ENCODE measurements around the gene RAMAC.
"Not testable (repeated sequence)": the region's sequence is repeated elsewhere in the genome, so short reads cannot be mapped to it uniquely, and the experiment has no call there.

Gene RAMAC

DNA sequence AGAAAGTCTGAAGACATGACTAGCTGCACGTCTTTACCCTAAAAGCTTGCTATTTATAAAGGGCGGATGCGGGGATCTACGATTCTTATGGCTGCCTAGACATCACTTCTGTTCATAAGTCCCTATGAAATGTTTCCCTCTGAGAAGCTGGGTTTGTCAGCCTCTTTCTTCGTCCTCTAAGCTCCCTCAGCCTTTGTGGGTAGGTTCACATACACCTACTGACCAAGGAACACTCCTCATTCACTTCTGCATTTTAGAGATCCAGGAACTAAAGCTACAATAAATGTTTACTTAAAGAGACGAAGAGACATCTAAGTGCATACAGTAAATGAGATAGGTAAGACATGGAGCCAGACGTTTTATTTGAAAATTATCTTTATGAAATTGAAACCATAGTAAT, 16.7 kb upstream of the RAMAC start:
- DNase-seq: no peak

DNA sequence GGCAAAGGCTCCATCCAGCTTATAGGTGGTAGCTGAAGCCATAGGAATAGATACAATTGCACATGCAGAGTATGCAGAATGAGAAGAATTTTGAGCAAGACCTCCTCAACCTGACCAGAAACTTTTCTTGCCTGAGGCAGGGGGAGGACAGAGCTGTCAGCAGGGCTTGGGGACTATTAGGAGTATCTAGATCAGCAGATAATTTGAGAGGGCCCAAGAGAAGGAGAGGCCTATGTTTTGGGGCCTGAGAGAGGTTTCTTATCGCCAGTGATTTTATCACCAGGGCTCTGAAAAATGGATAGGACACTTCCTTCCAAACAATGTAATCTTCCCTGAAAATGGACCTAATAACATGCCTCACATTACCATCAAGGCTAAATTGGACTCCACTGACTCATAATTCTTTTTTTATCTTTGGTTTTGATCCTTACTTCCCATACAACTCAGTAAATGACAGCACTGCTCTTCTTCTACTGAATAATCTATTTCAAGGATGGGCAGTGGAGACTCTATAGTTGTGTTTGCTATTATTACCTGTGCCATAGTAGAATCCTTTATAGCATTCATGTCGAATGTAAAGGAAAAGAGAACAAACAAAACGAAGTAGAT, 15.8 kb upstream of the RAMAC start:
- no peak for DNase-seq

DNA sequence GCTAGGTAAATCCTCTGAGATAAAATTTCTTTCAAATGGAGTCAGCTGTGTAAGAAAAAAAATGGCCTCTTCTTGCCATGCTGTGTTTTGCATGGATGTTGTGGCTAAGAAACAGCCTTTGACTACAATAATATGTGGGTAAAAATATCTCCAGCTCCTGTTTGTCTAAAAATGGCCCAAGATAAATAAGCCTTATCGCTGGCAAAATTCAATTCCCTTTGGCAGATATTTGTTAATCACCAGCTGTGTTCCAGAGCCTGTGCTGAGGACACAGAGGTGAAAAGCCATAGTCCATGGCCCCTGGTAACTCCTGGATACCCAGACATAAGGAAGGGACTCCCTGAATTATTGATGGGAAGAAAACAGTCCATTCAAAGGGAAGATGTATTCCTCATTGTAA, 15.3 kb upstream of the RAMAC start:
- DNase-seq: no peak

DNA sequence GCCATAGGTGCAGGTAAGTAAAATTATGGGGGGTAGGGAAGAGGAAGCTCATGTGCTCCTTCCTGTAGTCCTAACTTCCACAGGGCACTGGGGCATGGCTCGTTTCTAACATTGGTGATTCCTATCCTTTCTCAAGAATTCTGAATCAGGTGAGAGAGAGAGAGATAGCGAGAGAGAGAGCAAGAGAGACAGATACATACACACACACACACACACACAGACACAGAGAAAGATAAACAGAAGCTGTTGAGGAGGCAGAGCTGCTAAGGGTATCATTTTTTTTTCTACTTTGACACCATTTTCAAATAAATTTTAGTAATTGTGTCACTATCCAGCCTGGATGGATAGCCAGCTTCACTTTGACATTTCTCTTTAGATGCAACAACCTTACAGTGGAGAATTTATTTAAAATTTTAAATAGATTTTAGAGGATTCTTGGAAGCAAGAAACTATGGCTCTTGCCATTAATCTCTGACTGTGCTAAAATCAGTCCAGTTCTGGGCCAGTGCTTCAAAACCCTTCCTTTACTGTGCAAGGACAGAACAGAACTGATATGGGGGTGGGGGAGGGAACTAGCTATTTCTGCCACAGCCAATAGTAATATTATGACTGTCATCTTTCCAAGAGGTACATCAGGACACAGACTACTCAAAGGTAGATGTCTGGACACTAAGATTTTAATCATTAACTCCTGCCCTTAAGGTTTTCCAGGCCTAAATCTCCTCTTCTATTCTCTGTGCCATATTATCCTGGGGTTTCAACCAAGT, 14.6 kb upstream of the RAMAC start:
- DNase-seq: no peak

DNA sequence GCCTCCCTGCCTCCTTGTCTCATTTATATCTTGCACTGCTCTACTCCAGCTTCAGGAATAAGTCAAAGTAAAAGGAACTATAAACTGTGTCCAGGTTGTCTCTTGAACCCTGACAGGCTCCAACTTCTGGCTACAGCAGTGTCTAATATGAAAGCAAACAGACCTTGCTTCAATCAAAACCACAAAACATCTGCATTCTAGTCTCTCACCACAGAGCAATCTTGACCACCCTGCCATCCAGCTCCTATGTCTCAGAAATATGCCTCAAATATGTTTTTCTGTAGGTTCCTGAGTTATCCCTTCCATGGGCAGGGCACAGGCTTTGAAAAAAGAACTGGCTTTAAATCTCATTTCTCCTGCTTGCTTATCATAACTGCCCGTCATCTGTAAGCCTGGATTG, 13.0 kb upstream of the RAMAC start:
- DNase-seq: no peak

DNA sequence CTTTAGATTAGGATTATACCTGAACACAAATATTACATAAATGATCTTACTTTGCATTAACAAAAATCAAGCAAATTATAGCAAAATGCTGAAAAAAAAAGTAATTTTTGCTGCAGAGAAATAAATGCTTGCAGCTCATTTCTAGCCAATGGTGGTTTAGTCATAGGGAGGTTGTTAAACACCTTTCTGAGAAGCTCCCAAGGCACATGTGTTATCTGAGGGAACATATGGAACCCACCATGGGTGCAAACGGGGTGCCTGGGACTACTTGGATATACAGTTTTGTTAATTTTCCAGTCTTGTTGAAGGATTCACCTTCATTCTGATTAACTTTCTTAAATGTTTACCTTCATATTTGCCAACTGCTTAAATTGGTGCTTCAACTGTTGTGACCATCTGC, 8.9 kb upstream of the RAMAC start:
- no peak for DNase-seq

DNA sequence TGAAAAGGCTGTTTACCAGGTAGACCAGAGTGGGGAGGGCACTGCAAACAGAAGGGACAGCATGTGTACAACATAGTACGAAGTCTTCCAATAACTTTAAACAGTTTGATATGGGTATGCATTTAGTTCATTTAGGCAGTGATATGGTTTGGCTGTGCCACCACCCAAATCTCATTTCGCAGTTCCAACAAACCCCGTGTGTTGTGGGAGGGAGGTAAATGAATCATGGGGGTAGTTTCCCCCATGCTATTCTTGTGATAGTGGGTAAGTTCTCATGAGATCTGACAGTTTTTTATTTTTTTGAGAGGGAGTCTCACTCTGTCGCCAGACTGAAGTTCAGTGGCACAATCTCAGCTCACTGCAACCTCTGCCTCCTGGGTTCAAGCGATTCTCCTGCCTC, 7.6 kb upstream of the RAMAC start:
- DNase-seq: no peak

DNA sequence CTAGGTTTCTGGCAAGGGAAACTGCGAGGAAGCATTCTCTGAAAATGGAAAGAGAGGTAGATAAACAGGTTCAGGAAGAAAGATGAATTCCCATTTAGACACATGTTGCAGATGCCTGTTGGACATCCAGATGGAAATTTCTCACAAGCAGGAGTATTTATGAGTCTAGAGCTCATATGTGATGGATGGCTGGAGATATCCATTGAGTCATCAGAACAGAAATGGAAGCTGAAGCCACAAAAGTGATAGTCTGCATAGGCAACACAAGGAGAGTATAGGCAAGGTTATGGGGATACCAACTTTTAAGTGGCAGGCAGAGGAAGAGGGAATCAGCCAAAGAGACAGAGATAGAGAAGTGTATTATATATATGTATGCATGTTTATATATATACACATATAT, 6.3 kb upstream of the RAMAC start:
- DNase-seq: no peak

DNA sequence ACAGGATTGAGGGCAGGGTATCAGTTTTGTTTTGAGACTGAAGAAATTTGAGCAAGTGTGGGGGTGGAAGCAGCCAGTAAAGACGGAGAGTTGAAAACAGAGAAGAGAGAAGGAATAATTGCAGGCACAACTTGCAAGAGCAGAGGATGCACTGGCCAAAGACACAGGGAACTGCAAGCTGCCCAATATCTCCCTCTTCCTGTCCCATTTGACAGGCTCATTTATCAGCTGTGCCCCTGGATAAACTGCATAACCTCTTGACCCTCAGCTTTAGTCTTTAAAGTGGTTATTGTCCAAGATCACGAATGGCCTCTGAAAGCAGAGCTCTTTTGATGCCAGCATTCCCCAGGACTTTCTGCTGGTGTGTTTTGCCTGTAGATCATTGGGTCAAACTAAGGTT, 5.0 kb upstream of the RAMAC start:
- no peak for DNase-seq

DNA sequence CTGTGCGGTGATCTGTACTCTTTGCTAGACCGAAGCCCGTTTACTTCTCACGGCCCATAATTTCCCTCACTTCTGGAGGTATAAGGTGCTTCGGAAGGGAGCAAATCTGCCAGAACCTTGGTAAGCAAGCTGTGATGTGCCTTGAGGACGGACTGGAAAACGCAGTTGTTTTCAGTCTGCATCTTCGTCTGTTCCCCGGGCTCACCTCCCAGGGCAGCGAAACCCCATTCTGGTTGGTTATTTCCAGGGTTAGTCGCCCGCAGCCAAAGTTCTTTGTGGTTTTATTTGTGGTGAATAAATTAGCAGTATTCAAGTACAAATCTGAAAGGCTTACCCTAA, 401 bp downstream of the RAMAC start:
- no peak for DNase-seq

DNA sequence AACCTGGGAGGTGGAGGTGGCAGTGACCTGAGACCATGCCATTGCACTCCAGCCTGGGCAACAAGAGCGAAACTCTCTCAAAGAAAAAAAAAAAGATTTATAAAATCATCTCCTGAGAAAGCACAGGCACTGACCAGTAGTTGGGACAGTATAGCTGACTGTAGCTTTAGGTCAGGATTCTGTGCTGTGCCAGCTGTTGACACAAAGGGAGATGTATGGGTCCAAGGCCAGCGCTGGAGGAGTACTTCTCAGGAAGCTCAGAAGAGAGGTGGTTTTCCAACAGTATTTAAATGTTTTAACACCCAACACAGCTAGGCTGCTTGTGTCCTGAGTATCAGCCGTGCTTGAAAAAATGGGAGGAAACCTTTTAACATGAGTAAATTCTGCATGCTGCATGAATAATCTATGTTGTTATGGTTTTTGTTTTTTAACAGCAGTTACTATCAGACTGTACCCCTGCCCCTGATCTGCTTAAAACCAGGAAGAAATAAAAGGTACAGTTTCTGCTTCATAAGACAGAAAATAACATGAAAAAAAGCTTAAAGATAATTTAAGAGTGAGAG, 6.5 kb downstream of the RAMAC start:
- no peak for DNase-seq

DNA sequence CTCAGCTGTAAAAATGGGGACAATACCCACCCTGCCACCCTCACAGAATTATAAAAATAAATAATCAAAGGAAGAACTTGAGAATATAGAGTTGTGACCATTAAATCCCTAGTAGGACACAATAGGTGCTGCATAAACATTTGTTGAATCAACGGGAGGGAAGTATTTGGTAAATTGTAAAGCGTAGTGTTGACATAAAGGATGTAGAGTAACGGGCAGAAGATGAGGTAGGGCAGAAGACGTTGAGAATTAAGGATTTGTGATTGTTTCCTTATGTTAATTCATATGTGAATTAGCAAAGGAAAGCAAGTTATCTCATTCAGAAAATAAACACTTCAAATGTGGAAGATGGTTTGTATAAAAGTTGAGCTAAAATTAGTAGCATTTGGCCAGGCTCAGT, 7.1 kb downstream of the RAMAC start:
- no peak for DNase-seq

DNA sequence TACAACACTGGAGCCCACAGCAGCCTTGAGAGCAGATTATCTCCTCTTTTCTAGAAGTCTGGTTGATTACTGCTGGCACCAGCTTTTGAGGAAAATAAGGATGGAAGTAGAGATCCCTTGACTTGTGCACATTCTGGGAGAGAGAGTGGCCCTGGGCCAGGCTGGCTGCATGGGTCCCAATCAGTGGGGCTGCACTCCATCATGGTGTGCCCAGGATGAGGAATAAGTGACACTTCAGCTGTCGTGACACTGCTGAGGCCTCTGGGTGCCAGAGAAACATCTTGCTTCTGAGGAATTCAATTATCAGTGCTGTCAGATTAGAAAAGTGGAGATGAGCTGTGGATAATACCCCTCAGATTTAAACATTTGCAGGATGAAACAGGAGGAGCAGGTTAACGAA, 9.1 kb downstream of the RAMAC start:
- DNase-seq: no peak

DNA sequence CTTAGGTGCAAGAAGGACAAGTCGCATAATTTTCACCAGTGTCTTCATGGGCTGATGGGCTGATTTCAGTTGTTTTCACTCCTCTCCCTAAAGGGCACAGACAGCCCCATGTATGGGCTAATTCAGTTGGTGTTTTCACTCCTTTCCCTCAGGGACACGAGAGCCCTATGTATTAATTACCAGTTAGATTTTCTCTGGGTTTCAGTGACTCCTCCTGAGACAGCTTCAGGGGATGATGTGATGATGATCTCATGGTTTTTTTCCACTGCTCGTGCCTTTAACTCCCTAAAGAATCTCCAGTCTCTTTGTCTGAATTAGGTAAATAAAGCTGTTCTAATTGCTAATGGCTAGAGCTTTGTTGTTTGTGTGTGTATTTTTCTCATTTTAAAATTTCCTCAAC, 9.9 kb downstream of the RAMAC start:
- DNase-seq: no peak

DNA sequence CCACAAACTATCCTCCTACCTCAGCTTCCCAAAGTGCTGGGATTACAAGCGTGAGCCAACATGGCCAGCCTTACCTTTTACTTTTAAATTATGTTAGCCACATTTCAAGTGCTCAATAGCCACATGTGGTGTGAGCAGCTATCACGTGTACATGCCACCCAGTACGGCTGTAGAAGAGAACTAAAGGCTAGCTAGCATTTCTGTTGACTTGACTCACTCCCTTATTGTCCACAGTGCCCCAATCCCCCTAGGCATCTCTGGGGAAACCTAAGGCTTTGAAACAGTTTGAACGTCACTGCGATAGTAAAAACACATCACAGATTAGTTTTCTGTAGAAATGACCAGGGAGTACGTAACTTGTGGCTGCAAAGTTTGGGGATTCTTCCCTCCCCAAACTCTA, 13.4 kb downstream of the RAMAC start:
- DNase-seq: no peak

DNA sequence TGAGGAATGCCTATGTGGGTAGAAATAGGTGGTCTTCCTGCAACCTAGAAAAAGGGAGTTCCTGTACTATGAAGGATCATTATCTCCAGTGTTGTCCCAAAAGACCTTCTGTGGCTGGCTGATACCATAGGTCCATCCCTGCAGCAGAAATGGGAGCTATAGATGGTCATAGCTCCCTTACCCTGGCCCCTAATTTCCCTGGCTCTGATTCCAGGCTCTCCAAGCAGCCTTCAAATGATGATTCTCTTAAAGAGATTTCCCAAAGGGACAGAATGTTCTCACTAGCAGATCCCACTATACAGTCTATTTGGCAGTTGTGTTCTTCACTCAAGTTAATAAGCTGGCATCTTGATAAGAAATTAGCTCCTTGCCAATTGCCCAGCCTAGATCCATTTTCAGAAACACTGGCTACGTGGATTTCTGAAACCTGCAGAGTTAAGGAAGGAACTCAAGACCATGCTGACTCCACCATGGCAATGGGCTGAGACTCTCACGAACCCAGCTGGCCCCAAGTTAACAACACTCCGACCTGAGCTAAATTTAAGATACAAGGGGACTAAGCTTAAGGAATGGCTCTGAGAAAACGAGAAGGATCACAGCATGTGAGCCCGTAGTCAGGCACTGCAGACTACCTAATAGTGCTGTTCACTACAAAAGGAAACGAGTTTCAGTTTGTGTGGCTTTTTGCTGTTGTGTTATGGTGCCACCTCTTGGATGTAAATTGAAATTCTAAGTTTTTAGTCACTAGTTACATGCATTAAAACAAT, 14.1 kb downstream of the RAMAC start:
- DNase-seq: no peak

DNA sequence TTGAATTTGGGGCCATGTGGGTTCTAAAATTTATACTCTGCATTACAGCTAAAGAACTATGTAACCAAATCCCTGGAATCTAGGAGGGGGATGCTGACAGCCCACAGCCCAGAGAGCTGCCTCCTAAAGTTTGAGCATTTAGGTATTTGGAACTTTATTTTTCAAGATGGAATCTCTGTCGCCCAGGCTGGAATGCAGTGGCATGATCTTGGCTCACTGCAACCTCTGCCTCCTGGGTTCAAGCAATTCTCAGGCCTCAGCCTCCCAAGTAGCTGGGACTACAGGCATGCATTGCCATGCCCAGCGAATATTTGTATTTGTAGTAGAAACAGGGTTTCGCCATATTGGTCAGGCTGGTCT, 14.6 kb downstream of the RAMAC start:
- not testable (repeated sequence) for DNase-seq

DNA sequence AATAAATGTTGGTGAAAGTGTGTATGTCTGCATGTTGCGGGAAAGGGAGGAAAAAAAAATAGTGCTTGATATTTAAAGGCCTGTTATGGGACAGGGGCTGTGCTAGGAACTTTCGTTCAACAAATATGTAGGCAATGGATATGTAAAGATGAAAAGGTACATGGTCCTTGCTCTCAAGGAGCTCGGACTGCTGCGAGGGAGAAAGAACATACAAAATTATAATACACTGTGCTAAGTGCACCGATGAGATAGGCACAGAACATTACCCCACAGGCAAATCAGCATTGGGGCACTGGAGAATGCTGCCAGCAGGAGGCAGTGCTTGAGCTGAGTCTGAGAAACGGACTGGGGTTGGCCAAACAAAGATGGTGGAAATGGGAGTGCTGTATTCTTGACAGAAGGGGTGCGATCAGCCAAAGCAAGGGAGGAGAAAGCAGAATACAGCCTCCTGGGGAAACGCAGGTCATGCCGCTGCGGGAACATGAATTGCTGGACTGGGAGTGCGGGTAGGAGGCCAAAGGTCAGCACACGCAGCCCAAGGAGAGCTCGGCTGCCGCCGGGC, 24.8 kb downstream of the RAMAC start:
- DNase-seq: peak; percentile 6

DNA sequence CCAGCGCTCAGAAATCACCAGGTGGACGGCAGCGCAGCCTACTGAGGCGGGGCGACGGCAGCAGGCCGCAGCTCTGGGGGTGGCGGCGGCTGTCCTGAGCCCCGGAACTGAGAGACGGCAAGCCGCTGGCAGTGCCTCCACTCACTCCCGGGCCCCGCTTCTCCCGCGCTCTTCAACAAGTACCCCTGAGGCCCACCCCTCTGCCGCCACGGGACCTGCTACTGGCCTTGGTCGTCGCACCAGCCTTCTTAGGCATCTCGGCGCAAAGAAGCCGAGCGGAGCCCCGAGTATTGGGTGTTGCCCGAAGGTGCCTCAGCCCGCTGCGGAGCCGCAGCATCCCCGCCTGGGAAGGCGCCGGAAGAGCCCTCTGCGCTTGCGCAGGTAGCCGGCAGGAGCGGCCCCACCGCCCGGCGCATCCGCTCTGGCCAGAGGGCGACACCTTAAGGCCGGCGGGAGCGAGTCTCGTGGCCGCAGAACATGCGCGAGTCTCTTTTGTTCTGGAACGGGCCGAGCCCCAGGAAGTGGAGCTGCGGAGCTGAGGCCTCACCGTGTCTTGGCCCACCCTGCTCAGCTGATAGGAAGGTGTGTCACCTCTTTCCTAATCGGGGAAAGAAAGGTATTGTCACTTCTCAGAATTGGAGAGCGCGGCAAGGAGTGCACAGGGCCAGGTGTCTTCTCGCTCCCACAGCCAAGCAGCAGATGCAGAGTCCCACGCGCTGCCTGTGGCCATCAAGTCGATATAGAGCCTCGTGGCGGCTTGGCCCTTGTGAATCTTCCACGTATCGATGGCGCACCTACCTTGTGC, 25.5 kb downstream of the RAMAC start, which contains the start of gene C15orf40:
TSS of gene C15orf40 (minus strand) at position 369 of the 805 bp plus-strand sequence. CDS start at position 337, 32 bp downstream.
- DNase-seq: peak; percentile 78

DNA sequence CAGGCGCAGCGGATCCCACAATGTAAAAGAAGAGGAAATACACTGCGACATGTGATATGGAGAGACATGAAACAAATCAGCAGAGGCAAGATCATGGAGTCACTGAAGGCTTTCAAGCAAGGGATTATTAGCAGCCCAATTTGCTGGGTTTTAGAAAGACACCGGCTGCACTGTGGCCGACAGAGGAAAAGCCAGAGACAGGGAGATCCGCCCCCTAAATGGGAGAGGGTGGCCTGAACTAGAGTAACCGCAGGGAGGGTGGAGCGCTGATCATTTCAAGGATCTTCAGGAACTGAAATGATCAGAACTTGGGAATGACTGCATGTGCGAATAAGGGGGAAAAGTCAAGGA, 26.0 kb downstream of the RAMAC start:
- DNase-seq: no peak

DNA sequence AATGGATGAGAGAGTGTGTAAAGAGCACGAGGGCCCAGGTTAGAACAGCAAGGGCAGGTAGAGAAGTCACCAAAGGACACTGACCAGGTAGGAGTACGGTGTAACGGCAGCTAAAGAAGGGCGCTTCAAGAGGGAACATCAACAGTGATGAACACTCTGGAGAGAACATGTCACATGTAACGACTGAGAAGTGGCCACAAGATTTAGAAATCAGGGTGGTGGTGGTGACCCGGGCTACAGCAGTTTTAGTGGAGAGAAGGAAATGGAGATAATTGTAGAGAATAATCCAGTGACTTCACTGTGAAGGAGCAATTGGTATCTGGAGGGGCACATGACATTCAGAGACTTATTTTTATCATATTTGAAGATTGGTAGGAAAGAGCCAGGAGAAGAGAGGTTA, 26.6 kb downstream of the RAMAC start:
- no peak for DNase-seq

DNA sequence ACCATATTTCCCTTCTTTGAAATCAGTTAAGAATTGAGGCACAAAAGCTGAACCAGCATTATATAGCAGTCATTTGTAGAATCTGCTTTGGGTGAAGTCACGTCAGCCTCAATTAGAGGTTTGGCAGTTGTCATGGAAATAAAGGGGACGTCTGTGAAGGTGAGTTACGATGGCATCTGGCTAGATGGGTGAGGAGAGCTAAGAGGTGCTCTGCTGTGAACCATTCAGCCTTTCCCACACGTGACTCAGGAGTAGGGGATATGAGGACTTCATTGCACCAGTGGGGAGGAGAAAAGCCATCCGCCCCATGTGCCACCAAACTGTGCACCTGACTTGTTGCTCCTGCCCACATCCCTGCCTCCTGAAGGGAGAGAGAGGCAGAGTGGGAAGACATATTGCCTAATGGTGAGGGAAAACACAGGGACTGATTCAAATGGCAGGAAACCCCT, 28.2 kb downstream of the RAMAC start:
- DNase-seq: no peak

DNA sequence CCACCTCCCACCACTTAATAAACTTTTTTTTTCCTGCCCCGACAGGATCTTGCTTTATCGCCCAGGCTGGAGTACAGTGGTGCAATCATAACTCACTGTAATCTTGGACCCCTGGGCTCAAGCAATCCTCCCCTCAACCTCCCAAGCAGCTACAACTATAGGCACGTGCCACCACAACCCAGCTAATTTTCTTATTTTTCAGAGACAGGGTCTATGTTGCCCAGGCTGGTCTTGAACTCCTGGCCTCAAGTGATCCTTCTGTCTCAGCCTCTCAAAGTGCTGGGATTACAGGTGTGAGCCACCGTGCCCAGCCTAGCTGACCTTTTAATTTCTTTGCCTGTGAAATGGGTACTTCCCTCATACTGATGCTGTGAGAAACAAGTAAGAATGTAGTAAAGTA, 29.4 kb downstream of the RAMAC start:
- no peak for DNase-seq
